GM23338 (cell line): ENCODE measurements around the gene OR4F15. TPM values are rescaled to one million over a fixed set of nuclear protein-coding genes. Genes with fewer than 3 reads are reported as not detected.

Experiments used
- ATAC-seq: fragments of 200-7000 bp; cut with Tn5 transposase; 3 replicates; pipeline ENCODE4 v1.9.1; 2020
- DNase-seq: peaks from one replicate; pipeline ENCODE4 v3.0.0-alpha.2; 2015; ENCODE audit warnings: low spot score
- H2AFZ ChIP-seq: fragments of 200-600 bp; sonication (generic); 2 replicates; pipeline ENCODE4 v1.8.0; 2016; ENCODE audit warnings: antibody characterized with exemption, mild to moderate bottlenecking, moderate library complexity
- H3F3A ChIP-seq: fragments of 200-600 bp; sonication (generic); replicated peaks from 2 replicates; pipeline ENCODE4 v1.8.0; 2017; ENCODE audit warnings: antibody characterized with exemption, mixed run types, low read depth
- H3K27ac ChIP-seq: fragments of 200-600 bp; sonication (generic); 2 replicates; pipeline ENCODE4 v1.6.1; 2016; ENCODE audit warnings: low read depth
- H3K27me3 ChIP-seq: fragments of 200-600 bp; sonication (generic); 2 replicates; pipeline ENCODE4 v1.8.0; 2016; ENCODE audit warnings: mild to moderate bottlenecking, mixed run types, moderate library complexity; ENCODE audit not compliant: insufficient read depth
- H3K36me3 ChIP-seq: fragments of 200-600 bp; sonication (generic); 2 replicates; pipeline ENCODE4 v1.8.0; 2016; ENCODE audit warnings: mild to moderate bottlenecking; ENCODE audit not compliant: insufficient read depth
- H3K4me1 ChIP-seq: fragments of 200-600 bp; sonication (generic); 2 replicates; pipeline ENCODE4 v1.8.0; 2016; ENCODE audit warnings: mild to moderate bottlenecking, moderate library complexity; ENCODE audit not compliant: insufficient read depth
- H3K4me2 ChIP-seq: fragments of 200-600 bp; sonication (generic); 2 replicates; pipeline ENCODE4 v1.7.1; 2017; ENCODE audit warnings: mixed run types
- H3K4me3 ChIP-seq: fragments of 200-600 bp; sonication (generic); 2 replicates; pipeline ENCODE4 v1.6.1; 2016; ENCODE audit warnings: mixed run types
- H3K79me2 ChIP-seq: fragments of 200-600 bp; sonication (generic); replicated peaks from 2 replicates; pipeline ENCODE4 v1.8.0; 2017; ENCODE audit warnings: mild to moderate bottlenecking; ENCODE audit not compliant: insufficient read depth
- H3K9me2 ChIP-seq: fragments of 200-600 bp; sonication (generic); 2 replicates; pipeline ENCODE4 v1.8.0; 2017; ENCODE audit not compliant: insufficient read depth
- H4K20me1 ChIP-seq: fragments of 200-600 bp; sonication (generic); replicated peaks from 2 replicates; pipeline ENCODE4 v1.8.0; 2017; ENCODE audit warnings: mild to moderate bottlenecking; ENCODE audit not compliant: insufficient read depth
- H3K27ac Mint-ChIP-seq: 2 replicates; pipeline ENCODE4 v1.8.0; 2020; ENCODE audit warnings: inconsistent platforms, mild to moderate bottlenecking, moderate library complexity, mixed read lengths
- H3K27me3 Mint-ChIP-seq: 3 replicates; pipeline ENCODE4 v1.8.0; 2022; ENCODE audit warnings: low read depth, mild to moderate bottlenecking, moderate library complexity, mixed read lengths, inconsistent platforms; ENCODE audit not compliant: insufficient read depth, poor library complexity
- H3K36me3 Mint-ChIP-seq: 3 replicates; pipeline ENCODE4 v1.8.0; 2021; ENCODE audit warnings: low read depth, mild to moderate bottlenecking, inconsistent platforms, moderate library complexity, mixed read lengths
- H3K4me1 Mint-ChIP-seq: 3 replicates; pipeline ENCODE4 v1.8.0; 2020; ENCODE audit warnings: mild to moderate bottlenecking, inconsistent platforms, mixed read lengths
- H3K4me3 Mint-ChIP-seq: 3 replicates; pipeline ENCODE4 v1.8.0; 2021; ENCODE audit warnings: moderate library complexity, mild to moderate bottlenecking, inconsistent platforms, mixed read lengths
- H3K9me3 Mint-ChIP-seq: 3 replicates; pipeline ENCODE4 v1.8.0; 2020; ENCODE audit warnings: moderate library complexity, mild to moderate bottlenecking, inconsistent platforms, mixed read lengths
- CREB1 ChIP-seq: fragments of 250-450 bp; sonication (Bioruptor Pico); IDR thresholded peaks from 2 replicates; pipeline ENCODE4 v1.5.0; 2020; ENCODE audit warnings: low read depth, mild to moderate bottlenecking, moderate library complexity
- ETS1 ChIP-seq: IDR thresholded peaks from 2 replicates; pipeline ENCODE4 v1.6.1; 2016; ENCODE audit warnings: antibody characterized with exemption
- NANOG ChIP-seq: IDR thresholded peaks from 2 replicates; pipeline ENCODE4 v1.6.1; 2016; ENCODE audit warnings: antibody characterized with exemption, borderline replicate concordance
- POLR2AphosphoS5 ChIP-seq: IDR thresholded peaks from 2 replicates; pipeline ENCODE4 v1.6.1; 2016; ENCODE audit warnings: antibody characterized with exemption, low read depth
- STAT1 ChIP-seq: IDR thresholded peaks from one replicate; pipeline ENCODE4 v1.6.1; 2016; ENCODE audit warnings: antibody characterized with exemption; ENCODE audit not compliant: unreplicated experiment
- ZNF114 ChIP-seq: fragments of 250-450 bp; sonication (Bioruptor Pico); IDR thresholded peaks from 2 replicates; pipeline ENCODE4 v1.5.0; 2020; ENCODE audit warnings: mild to moderate bottlenecking, moderate library complexity
- ZNF331 ChIP-seq: fragments of 250-450 bp; sonication (Bioruptor Pico); IDR thresholded peaks from 2 replicates; pipeline ENCODE4 v1.5.0; 2020; ENCODE audit warnings: low read depth, mild to moderate bottlenecking, moderate library complexity
- polyA plus RNA-seq: library from polyadenylated mRNA; unstranded; fragments of >200 nt; fragmentation: Nextera tagmentation; extraction: Ambion mirVana; gene quantifications from 2 replicates; pipeline ENCODE4 v1.2.1, GENCODE V29; 2016
- total RNA-seq: library from RNA; depleted of rRNA; stranded (reverse); fragments of >200 nt; shearing (Covaris generic); gene quantifications from 2 replicates; pipeline ENCODE4 v1.2.3, GENCODE V29; 2014
- TF ChIP-seq, protein P1 (sequence below), 2 experiments: fragments of 200-600 bp in 1 of 2; sonication (generic) in 1 of 2; conservative IDR thresholded peaks; 2 replicates each; pipeline versions ENCODE4 v1.5.1 to v1.6.1; 2016 to 2017; ENCODE audit warnings: antibody characterized with exemption in 2 of 2, low read depth in 2 of 2, mild to moderate bottlenecking in 2 of 2, moderate library complexity in 1 of 2
- TF ChIP-seq, protein P2 (sequence below): IDR thresholded peaks from one replicate; pipeline ENCODE4 v1.6.1; 2018; ENCODE audit warnings: antibody characterized with exemption; ENCODE audit not compliant: unreplicated experiment

OR4F15 gene
- total and polyA plus RNA-seq, 2 experiments from 2014 or later: not detected

GRCh38 chr15:101803209-101803608 is 8.8 kb upstream of the OR4F15 start, which contains the start of gene OR4F6 (continued):
- TF ChIP-seq ETS1 (no peak), CREB1 (CRISPR knock-in tag) (no peak), POLR2AphosphoS5 (no peak), NANOG (no peak)
- TF ChIP-seq, protein P1, sequence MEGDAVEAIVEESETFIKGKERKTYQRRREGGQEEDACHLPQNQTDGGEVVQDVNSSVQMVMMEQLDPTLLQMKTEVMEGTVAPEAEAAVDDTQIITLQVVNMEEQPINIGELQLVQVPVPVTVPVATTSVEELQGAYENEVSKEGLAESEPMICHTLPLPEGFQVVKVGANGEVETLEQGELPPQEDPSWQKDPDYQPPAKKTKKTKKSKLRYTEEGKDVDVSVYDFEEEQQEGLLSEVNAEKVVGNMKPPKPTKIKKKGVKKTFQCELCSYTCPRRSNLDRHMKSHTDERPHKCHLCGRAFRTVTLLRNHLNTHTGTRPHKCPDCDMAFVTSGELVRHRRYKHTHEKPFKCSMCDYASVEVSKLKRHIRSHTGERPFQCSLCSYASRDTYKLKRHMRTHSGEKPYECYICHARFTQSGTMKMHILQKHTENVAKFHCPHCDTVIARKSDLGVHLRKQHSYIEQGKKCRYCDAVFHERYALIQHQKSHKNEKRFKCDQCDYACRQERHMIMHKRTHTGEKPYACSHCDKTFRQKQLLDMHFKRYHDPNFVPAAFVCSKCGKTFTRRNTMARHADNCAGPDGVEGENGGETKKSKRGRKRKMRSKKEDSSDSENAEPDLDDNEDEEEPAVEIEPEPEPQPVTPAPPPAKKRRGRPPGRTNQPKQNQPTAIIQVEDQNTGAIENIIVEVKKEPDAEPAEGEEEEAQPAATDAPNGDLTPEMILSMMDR (conservative IDR thresholded peaks at IDR 0.05; ENCODE audit: low read depth in 2 of 2): no peak

DNA sequence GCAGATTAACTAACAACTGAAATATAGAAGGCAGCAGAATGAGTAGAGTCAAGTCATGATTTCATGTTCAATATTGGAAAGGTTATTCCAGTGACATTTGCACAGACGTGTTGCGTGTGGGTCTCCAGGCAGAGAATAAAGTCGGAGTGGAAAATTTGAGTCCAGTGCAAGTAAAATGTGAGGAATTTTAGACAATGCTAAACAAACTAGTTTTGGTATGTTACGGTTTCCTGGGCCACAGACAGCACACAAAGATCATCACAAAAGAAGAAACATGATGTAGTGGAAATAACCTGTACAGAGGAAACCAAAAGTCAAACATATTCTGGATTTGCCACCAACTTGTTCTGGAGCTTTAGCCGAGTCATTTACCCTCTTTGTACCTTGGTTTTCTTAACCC is 8.3 kb upstream of the OR4F15 start:
- Histone ChIP-seq H3K4me1 (no peaks in the 10 kb centered on the region), H3F3A (no peaks in the 10 kb centered on the region), H2AFZ (no peak overlapping the region), H3K4me2 (no peak overlapping the region), H3K4me3 (no peak overlapping the region), H3K79me2 (no peaks in the 10 kb centered on the region), H3K9me2 (no peaks in the 10 kb centered on the region), H4K20me1 (no peaks in the 10 kb centered on the region), H3K36me3 (no peaks in the 10 kb centered on the region), H3K27ac (no peak overlapping the region), H3K27me3 (no peaks in the 10 kb centered on the region)
- Mint-ChIP-seq H3K36me3 (no peaks in the 10 kb centered on the region), H3K4me1 (no peaks in the 10 kb centered on the region), H3K27me3 (no peaks in the 10 kb centered on the region), H3K27ac (no peak overlapping the region), H3K9me3 (no peaks in the 10 kb centered on the region), H3K4me3 (no peak overlapping the region)
- ATAC-seq: no peak
- DNase-seq: no peak
- no peak for TF ChIP-seq STAT1
- TF ChIP-seq ETS1: no peak
- TF ChIP-seq ZNF331 (CRISPR knock-in tag): no peak
- no peak for TF ChIP-seq ZNF114 (CRISPR knock-in tag)
- TF ChIP-seq, protein P2, sequence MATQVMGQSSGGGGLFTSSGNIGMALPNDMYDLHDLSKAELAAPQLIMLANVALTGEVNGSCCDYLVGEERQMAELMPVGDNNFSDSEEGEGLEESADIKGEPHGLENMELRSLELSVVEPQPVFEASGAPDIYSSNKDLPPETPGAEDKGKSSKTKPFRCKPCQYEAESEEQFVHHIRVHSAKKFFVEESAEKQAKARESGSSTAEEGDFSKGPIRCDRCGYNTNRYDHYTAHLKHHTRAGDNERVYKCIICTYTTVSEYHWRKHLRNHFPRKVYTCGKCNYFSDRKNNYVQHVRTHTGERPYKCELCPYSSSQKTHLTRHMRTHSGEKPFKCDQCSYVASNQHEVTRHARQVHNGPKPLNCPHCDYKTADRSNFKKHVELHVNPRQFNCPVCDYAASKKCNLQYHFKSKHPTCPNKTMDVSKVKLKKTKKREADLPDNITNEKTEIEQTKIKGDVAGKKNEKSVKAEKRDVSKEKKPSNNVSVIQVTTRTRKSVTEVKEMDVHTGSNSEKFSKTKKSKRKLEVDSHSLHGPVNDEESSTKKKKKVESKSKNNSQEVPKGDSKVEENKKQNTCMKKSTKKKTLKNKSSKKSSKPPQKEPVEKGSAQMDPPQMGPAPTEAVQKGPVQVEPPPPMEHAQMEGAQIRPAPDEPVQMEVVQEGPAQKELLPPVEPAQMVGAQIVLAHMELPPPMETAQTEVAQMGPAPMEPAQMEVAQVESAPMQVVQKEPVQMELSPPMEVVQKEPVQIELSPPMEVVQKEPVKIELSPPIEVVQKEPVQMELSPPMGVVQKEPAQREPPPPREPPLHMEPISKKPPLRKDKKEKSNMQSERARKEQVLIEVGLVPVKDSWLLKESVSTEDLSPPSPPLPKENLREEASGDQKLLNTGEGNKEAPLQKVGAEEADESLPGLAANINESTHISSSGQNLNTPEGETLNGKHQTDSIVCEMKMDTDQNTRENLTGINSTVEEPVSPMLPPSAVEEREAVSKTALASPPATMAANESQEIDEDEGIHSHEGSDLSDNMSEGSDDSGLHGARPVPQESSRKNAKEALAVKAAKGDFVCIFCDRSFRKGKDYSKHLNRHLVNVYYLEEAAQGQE: no peak
- TF ChIP-seq NANOG: no peak
- TF ChIP-seq, protein P1 (conservative IDR thresholded peaks at IDR 0.05; ENCODE audit: low read depth in 2 of 2): no peak
- TF ChIP-seq CREB1 (CRISPR knock-in tag): no peak
- TF ChIP-seq POLR2AphosphoS5: no peak
